Nasal cavity respiratory epithelium epithelial cell of viscerocranial mucosa (primary cell): ENCODE measurements around the gene FNIP2. TPM values are rescaled to one million over a fixed set of nuclear protein-coding genes. Genes with fewer than 3 reads are reported as not detected.

ENCODE experiments used
- total RNA-seq: library from RNA; depleted of rRNA; stranded (reverse); fragments of >200 nt; gene quantifications from 2 replicates; pipeline ENCODE4 v1.2.3, GENCODE V29; 2014

The FNIP2 gene
- total RNA-seq, result 15.4 and 54.2 TPM in 2 replicates

DNA sequence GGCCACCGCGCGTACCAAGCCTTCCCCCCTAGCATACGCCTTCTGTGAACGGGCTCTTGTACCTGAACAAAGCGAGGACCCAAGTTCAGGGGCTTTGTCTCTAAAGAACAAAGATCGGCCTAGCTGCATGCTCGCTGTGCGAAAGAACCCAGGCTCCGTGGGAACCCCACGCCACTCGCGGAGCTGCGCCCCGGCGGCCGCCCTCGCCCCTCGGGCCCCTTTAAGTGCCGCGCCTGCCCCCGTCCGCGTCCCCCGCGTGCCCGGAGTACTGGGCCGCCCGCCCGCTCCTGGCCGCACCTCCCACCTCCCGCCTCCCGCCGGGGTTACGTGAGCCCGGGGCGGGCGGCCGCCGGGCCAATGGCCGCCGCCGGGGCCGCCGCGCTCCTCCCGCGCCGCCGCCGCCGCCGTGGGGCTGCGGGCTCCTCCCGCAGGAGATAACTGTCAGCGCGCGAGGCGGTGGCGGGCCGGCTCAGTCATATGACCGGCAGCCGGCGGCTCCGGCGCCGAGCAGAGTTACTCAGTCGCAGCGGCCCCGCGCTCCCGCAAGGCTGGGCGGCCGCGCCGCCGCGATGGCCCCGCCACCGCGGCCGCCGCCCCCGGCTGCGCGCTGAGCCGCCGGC lies at the start of gene FNIP2:
FNIP2 (plus strand) TSS at position 472 of the 620 bp plus-strand sequence. CDS start 187 bp downstream, outside the sequence.

GRCh38 chr4:158722917-158723793 lies 45.7 kb upstream of the FNIP2 start, which contains the start of gene PPID:
PPID (minus strand) TSS chr4:158723396; CDS start chr4:158723288, 108 bp downstream.

Other genes with a start within 250 kb of the FNIP2 start
- not detected in 2 replicates for gene RXFP1, start 247.1 kb upstream of the FNIP2 start, total RNA-seq
- gene C4orf46, start 97.1 kb upstream of the FNIP2 start, total RNA-seq, result 4.1 and 4.7 TPM in 2 replicates
- 25.3 and 26.1 TPM in 2 replicates for gene ETFDH, start 96.7 kb upstream of the FNIP2 start, total RNA-seq
- gene PPID, start 45.6 kb upstream of the FNIP2 start, total RNA-seq, result 31.4 and 39.7 TPM in 2 replicates